ENCODE measurements around the gene FOSL1. TPM values are rescaled to one million over a fixed set of nuclear protein-coding genes. Genes with fewer than 3 reads are reported as not detected.
A peak's percentile ranks its signal among the peaks of the same experiment; 100 is the strongest.

The FOSL1 gene
- total RNA-seq, 5 donors from 2014 or later (not counting 1 experiment from before 2014, with no cell fraction given) = 0.49 to 1.6 (median 0.65) TPM

DNA sequence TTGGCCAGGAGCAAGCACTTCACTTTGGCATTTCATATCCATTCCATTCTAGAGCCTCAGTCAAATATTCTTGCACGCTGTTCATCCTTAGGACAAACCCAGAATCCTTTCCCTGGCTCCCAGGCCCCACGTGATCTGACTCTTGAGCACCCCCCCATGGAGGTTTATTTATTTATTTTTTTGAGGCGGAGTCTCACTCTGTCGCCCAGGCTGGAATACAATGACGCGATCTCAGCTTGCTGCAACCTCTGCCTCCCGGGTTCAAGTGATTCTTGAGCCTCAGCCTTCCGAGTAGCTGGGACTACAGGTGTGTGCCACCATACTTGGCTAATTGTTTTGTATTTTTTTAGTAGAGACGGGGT, 32.4 kb upstream of the FOSL1 start:
- Histone ChIP-seq H3K4me3 (ENCODE audit: control insufficient read depth in 1 of 2, extremely low read depth in 1 of 2, low read length in 1 of 2) (no peak overlapping the region), H3K27me3 (replicated peaks in 1 of 2; ENCODE audit: control insufficient read depth in 2 of 2, extremely low read depth in 1 of 2, insufficient read depth in 2 of 2, low read length in 1 of 2) (no peaks in the 10 kb centered on the region), H3K9me3 (no peaks in the 10 kb centered on the region), H3K27ac (ENCODE audit: low read length) (no peak overlapping the region), H3K36me3 (ENCODE audit: control insufficient read depth in 2 of 2, extremely low read depth in 1 of 2, insufficient read depth in 1 of 2, low read length in 1 of 2) (no peaks in the 10 kb centered on the region), H3K4me1 (ENCODE audit: control insufficient read depth in 1 of 2, extremely low read depth in 1 of 2, insufficient read depth in 2 of 2, low read length in 2 of 2) (peaks cover 10 to 35% of the 10 kb centered on the region in 2 experiments)
- Mint-ChIP-seq H3K4me3 (no peak overlapping the region), H3K4me1 (peaks cover 24 to 33% (median 30%) of the 10 kb centered on the region in 3 donors), H3K27ac (peak overlapping the region in 1 of 2 donors; percentile 28), H3K9me3 (no peaks in the 10 kb centered on the region), H3K27me3 (no peaks in the 10 kb centered on the region), H3K36me3 (no peaks in the 10 kb centered on the region)
- ChIA-PET POLR2A (interaction anchor here in 1 of 2 donors (0.6 kb wide), 1 partner anchor 11 kb away, joined by 3 read pairs; no protein-coding TSS in a partner anchor), CTCF (interaction anchor here (0.9 to 2.1 kb wide), 2 partner anchors 42 to 73 kb away, joined by 3 to 5 read pairs; partner anchors contain the start of genes CCDC85B (in 1 of the 2) and MUS81 (in 1 of the 2))
- ATAC-seq (replicated peaks in 1 of 4) (no peak), DNase-seq (no peak)
- WGBS (ENCODE audit: insufficient coverage) = 82% methylated on average over 5 of the region's 9 CpGs

- POLR2A ChIA-PET = interaction anchor here in 1 of 2 donors (0.6 kb wide), 1 partner anchor 10 kb away, joined by 3 read pairs; no protein-coding TSS in a partner anchor
- H3K4me1 Mint-ChIP-seq = peaks cover 30 to 39% (median 36%) of the 10 kb centered on the region in 3 donors
- no peaks in the 10 kb centered on the region for H3K36me3 ChIP-seq (ENCODE audit: control insufficient read depth in 2 of 2, extremely low read depth in 1 of 2, insufficient read depth in 1 of 2, low read length in 1 of 2)
- no peaks in the 10 kb centered on the region for H3K36me3 Mint-ChIP-seq
- 69% methylated on average over 11 of the region's 13 CpGs for WGBS (ENCODE audit: insufficient coverage)
- no peaks in the 10 kb centered on the region for H3K27me3 Mint-ChIP-seq
- H3K4me1 ChIP-seq (ENCODE audit: control insufficient read depth in 1 of 2, extremely low read depth in 1 of 2, insufficient read depth in 2 of 2, low read length in 2 of 2) = peaks cover 11 to 40% of the 10 kb centered on the region in 2 experiments
- CTCF ChIA-PET = interaction anchor here in 1 of 2 donors (2.1 kb wide), 1 partner anchor 72 kb away, joined by 5 read pairs; the partner anchor contains the start of gene MUS81
- DNase-seq (peak in 1 of 35 experiments; percentile 27), ATAC-seq (replicated peaks in 1 of 4) (no peak)
- no peaks in the 10 kb centered on the region for H3K27me3 ChIP-seq (replicated peaks in 1 of 2; ENCODE audit: control insufficient read depth in 2 of 2, extremely low read depth in 1 of 2, insufficient read depth in 2 of 2, low read length in 1 of 2)
- H3K9me3 ChIP-seq = no peaks in the 10 kb centered on the region
- no peak overlapping the region for H3K27ac ChIP-seq (ENCODE audit: low read length)
- peak overlapping the region; percentile 28 to 49 for H3K27ac Mint-ChIP-seq
- no peak overlapping the region for H3K4me3 ChIP-seq (ENCODE audit: control insufficient read depth in 1 of 2, extremely low read depth in 1 of 2, low read length in 1 of 2)
- H3K9me3 Mint-ChIP-seq = no peaks in the 10 kb centered on the region
- H3K4me3 Mint-ChIP-seq = peak overlapping the region in 1 of 3 donors; percentile 27
Observed at GRCh38 chr11:65931773-65932557, 31.8 kb upstream of the FOSL1 start.

DNA sequence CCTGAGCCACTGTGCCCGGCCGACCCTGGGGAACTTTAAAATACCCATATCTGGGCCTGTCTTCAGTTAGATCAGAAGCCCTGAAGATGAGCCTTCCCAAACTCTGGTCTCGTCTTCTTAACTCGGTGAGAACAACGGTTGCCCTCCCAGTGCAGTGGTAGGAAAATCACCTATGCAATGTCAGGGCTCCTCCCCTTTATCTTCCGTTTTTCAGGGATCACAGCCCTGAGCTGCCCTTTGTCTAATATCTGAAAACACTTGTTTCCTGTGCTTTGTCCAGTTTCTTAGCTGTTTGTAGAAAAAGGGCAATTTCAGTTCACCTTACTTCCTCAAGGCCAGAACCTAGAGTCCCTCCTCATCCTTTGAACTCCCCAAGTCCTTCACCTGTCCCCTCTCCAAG, 28.5 kb upstream of the FOSL1 start:
- H3K4me3 ChIP-seq (ENCODE audit: control insufficient read depth in 1 of 2, extremely low read depth in 1 of 2, low read length in 1 of 2) = peak overlapping the region; percentile 17 to 28
- 14% methylated on average over 4 of the region's 6 CpGs for WGBS (ENCODE audit: insufficient coverage)
- H3K4me3 Mint-ChIP-seq = peak overlapping the region; percentile 63 to 78 (median 68)
- ChIA-PET POLR2A (no interaction called here), CTCF (interaction anchor here in 1 of 2 donors (0.6 to 1.6 kb wide), 4 partner anchors 37 to 574 kb away, joined by 5 to 8 read pairs (median 6); partner anchors contain the start of gene FIBP)
- no peaks in the 10 kb centered on the region for H3K27me3 ChIP-seq (replicated peaks in 1 of 2; ENCODE audit: control insufficient read depth in 2 of 2, extremely low read depth in 1 of 2, insufficient read depth in 2 of 2, low read length in 1 of 2)
- no peaks in the 10 kb centered on the region for H3K9me3 Mint-ChIP-seq
- peak overlapping the region; percentile 74 for H3K27ac ChIP-seq (ENCODE audit: low read length)
- H3K27me3 Mint-ChIP-seq = no peaks in the 10 kb centered on the region
- H3K9me3 ChIP-seq = no peaks in the 10 kb centered on the region
- H3K27ac Mint-ChIP-seq = peak overlapping the region; percentile 97
- peaks cover 34 to 44% (median 39%) of the 10 kb centered on the region in 3 donors for H3K4me1 Mint-ChIP-seq
- peaks cover 11 to 49% of the 10 kb centered on the region in 2 experiments for H3K4me1 ChIP-seq (ENCODE audit: control insufficient read depth in 1 of 2, extremely low read depth in 1 of 2, insufficient read depth in 2 of 2, low read length in 2 of 2)
- ATAC-seq (replicated peaks in 1 of 4) (peak in 1 of 4 experiments; percentile 4), DNase-seq (peak in 1 of 35 experiments; percentile 30)
- H3K36me3 Mint-ChIP-seq = peaks cover 3% of the 10 kb centered on the region
- peaks cover 0 to 7% of the 10 kb centered on the region in 2 donors for H3K36me3 ChIP-seq (ENCODE audit: control insufficient read depth in 2 of 2, extremely low read depth in 1 of 2, insufficient read depth in 1 of 2, low read length in 1 of 2)

DNA sequence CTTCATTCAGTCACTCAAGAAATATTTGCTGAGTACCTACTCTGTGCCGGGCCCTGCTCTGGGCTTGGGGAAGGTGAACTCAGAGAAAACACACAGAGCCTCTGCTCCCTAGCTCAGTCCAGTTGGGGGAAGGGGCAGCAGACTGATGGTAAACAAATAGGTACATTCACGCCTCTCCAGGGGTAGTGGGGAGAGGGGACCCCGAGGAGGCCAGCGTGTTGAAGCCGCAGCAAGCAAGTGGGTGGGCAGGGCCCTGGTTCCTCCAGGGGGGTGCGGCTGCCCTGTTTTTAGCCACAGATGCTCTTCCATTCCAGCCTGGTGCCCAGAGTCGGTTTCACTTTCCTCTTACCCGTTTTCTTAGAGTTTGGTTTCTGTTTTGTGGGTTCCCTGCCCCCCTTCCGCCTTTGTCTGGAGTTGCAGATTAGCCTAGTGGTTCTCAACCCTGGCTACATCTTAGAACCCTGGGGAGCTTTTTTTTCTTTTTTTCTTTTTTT, 27.8 kb upstream of the FOSL1 start:
- CTCF ChIA-PET = interaction anchor here in 1 of 2 donors (0.7 to 1.6 kb wide), 5 partner anchors 36 to 155 kb away, joined by 3 to 8 read pairs (median 5); partner anchors contain the start of genes CCDC85B and FIBP
- H3K9me3 ChIP-seq = no peaks in the 10 kb centered on the region
- H3K27ac ChIP-seq (ENCODE audit: low read length) = peak overlapping the region; percentile 74
- 0% methylated on average over 5 of the region's 9 CpGs for WGBS (ENCODE audit: insufficient coverage)
- no peaks in the 10 kb centered on the region for H3K9me3 Mint-ChIP-seq
- H3K27me3 Mint-ChIP-seq = no peaks in the 10 kb centered on the region
- peaks cover 7% of the 10 kb centered on the region for H3K36me3 Mint-ChIP-seq
- H3K36me3 ChIP-seq (ENCODE audit: control insufficient read depth in 2 of 2, extremely low read depth in 1 of 2, insufficient read depth in 1 of 2, low read length in 1 of 2) = peaks cover 0 to 12% of the 10 kb centered on the region in 2 donors
- peak overlapping the region; percentile 68 to 78 (median 73) for H3K4me3 Mint-ChIP-seq
- no peaks in the 10 kb centered on the region for H3K27me3 ChIP-seq (replicated peaks in 1 of 2; ENCODE audit: control insufficient read depth in 2 of 2, extremely low read depth in 1 of 2, insufficient read depth in 2 of 2, low read length in 1 of 2)
- POLR2A ChIA-PET = interaction anchor here (0.6 to 0.7 kb wide), 4 partner anchors 12 to 360 kb away, joined by 3 to 4 read pairs (median 3); no protein-coding TSS in a partner anchor
- H3K27ac Mint-ChIP-seq = peak overlapping the region; percentile 97
- peaks cover 11 to 49% of the 10 kb centered on the region in 2 experiments for H3K4me1 ChIP-seq (ENCODE audit: control insufficient read depth in 1 of 2, extremely low read depth in 1 of 2, insufficient read depth in 2 of 2, low read length in 2 of 2)
- peaks cover 37 to 48% (median 39%) of the 10 kb centered on the region in 3 donors for H3K4me1 Mint-ChIP-seq
- ATAC-seq (replicated peaks in 1 of 4) (peak; percentile 91 to 97 (median 92)), DNase-seq (peak; percentile 60 to 91 (median 79))
- H3K4me3 ChIP-seq (ENCODE audit: control insufficient read depth in 1 of 2, extremely low read depth in 1 of 2, low read length in 1 of 2) = peak overlapping the region; percentile 28 to 52

DNA sequence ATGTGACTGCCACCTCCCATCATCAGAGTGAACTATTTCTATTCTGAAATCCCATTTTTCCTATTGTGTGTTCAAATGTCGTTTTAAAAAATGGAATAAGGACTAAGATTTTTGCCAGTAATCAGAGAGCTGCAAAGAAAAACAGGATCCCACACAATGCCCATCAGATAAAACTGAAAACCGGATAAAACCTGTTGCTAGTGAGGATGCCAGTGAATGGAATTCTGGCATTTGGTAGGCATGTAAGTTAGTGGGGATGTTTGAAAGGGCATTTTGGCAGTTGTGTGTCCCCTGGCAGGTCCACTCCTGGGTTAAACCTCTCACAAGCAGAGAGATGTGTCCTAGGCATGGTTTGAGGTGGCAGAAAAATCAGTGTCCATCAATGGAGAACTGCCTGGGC, 25.2 kb upstream of the FOSL1 start:
- ATAC-seq (replicated peaks in 1 of 4) (no peak), DNase-seq (no peak)
- POLR2A ChIA-PET = interaction anchor here in 1 of 2 donors (0.6 kb wide), 2 partner anchors 41 to 364 kb away, joined by 3 to 6 read pairs; no protein-coding TSS in a partner anchor
- Histone ChIP-seq H3K27me3 (replicated peaks in 1 of 2; ENCODE audit: control insufficient read depth in 2 of 2, extremely low read depth in 1 of 2, insufficient read depth in 2 of 2, low read length in 1 of 2) (no peaks in the 10 kb centered on the region), H3K27ac (ENCODE audit: low read length) (no peak overlapping the region), H3K9me3 (no peaks in the 10 kb centered on the region), H3K4me3 (ENCODE audit: control insufficient read depth in 1 of 2, extremely low read depth in 1 of 2, low read length in 1 of 2) (no peak overlapping the region), H3K4me1 (ENCODE audit: control insufficient read depth in 1 of 2, extremely low read depth in 1 of 2, insufficient read depth in 2 of 2, low read length in 2 of 2) (peaks cover 19 to 55% of the 10 kb centered on the region in 2 experiments), H3K36me3 (ENCODE audit: control insufficient read depth in 2 of 2, extremely low read depth in 1 of 2, insufficient read depth in 1 of 2, low read length in 1 of 2) (peaks cover 7 to 29% of the 10 kb centered on the region in 2 donors)
- H3K4me3 Mint-ChIP-seq = no peak overlapping the region
- peak overlapping the region; percentile 8 to 61 for H3K27ac Mint-ChIP-seq
- H3K36me3 Mint-ChIP-seq = peaks cover 17% of the 10 kb centered on the region
- H3K4me1 Mint-ChIP-seq = peaks cover 37 to 49% (median 47%) of the 10 kb centered on the region in 3 donors
- H3K9me3 Mint-ChIP-seq = no peaks in the 10 kb centered on the region
- no CpG with 5 or more reads among the region's 2 CpGs for WGBS (ENCODE audit: insufficient coverage)
- no peaks in the 10 kb centered on the region for H3K27me3 Mint-ChIP-seq
- CTCF ChIA-PET = interaction anchor here in 1 of 2 donors (0.6 kb wide), 1 partner anchor 373 kb away, joined by 3 read pairs; no protein-coding TSS in a partner anchor

GRCh38 chr11:65922565-65922964, 22.4 kb upstream of the FOSL1 start:
- H3K36me3 Mint-ChIP-seq = peaks cover 17% of the 10 kb centered on the region
- no peaks in the 10 kb centered on the region for H3K9me3 Mint-ChIP-seq
- Histone ChIP-seq H3K27me3 (replicated peaks in 1 of 2; ENCODE audit: control insufficient read depth in 2 of 2, extremely low read depth in 1 of 2, insufficient read depth in 2 of 2, low read length in 1 of 2) (no peaks in the 10 kb centered on the region), H3K4me3 (ENCODE audit: control insufficient read depth in 1 of 2, extremely low read depth in 1 of 2, low read length in 1 of 2) (no peak overlapping the region), H3K27ac (ENCODE audit: low read length) (no peak overlapping the region), H3K36me3 (ENCODE audit: control insufficient read depth in 2 of 2, extremely low read depth in 1 of 2, insufficient read depth in 1 of 2, low read length in 1 of 2) (peaks cover 7 to 32% of the 10 kb centered on the region in 2 donors), H3K4me1 (ENCODE audit: control insufficient read depth in 1 of 2, extremely low read depth in 1 of 2, insufficient read depth in 2 of 2, low read length in 2 of 2) (peaks cover 20 to 51% of the 10 kb centered on the region in 2 experiments), H3K9me3 (no peaks in the 10 kb centered on the region)
- 85% methylated on average over 3 of the region's 3 CpGs for WGBS (ENCODE audit: insufficient coverage)
- CTCF ChIA-PET = interaction anchor here (0.6 to 1.2 kb wide), 2 partner anchors 34 to 35 kb away, joined by 4 to 5 read pairs; partner anchors contain the start of gene FIBP (in 1 of the 2)
- POLR2A ChIA-PET = interaction anchor here in 1 of 2 donors (1.0 kb wide), 1 partner anchor 33 kb away, joined by 3 read pairs; no protein-coding TSS in a partner anchor
- H3K27me3 Mint-ChIP-seq = no peaks in the 10 kb centered on the region
- H3K4me1 Mint-ChIP-seq = peaks cover 26 to 42% (median 36%) of the 10 kb centered on the region in 3 donors
- ATAC-seq (replicated peaks in 1 of 4) = no peak
- DNase-seq = no peak
- H3K4me3 Mint-ChIP-seq = peak overlapping the region; percentile 10 to 55 (median 43)
- peak overlapping the region; percentile 51 to 72 for H3K27ac Mint-ChIP-seq
